ENCODE data around the gene ATP6V1G2.

Gene ATP6V1G2

GRCh38 chr6:31560697-31561058, 14.3 kb upstream of the ATP6V1G2 start:
- no peak for ATAC-seq
- TF ChIP-seq ISL1 (CRISPR knock-in tag; IDR thresholded peaks at IDR 0.05): no peak
- no peak for TF ChIP-seq ZFP30 (CRISPR knock-in tag; IDR thresholded peaks at IDR 0.05)
- TF ChIP-seq CSRNP3 (CRISPR knock-in tag; IDR thresholded peaks at IDR 0.05): no peak
- TF ChIP-seq ESRRG (CRISPR knock-in tag; IDR thresholded peaks at IDR 0.05): no peak
- TF ChIP-seq, protein P1, sequence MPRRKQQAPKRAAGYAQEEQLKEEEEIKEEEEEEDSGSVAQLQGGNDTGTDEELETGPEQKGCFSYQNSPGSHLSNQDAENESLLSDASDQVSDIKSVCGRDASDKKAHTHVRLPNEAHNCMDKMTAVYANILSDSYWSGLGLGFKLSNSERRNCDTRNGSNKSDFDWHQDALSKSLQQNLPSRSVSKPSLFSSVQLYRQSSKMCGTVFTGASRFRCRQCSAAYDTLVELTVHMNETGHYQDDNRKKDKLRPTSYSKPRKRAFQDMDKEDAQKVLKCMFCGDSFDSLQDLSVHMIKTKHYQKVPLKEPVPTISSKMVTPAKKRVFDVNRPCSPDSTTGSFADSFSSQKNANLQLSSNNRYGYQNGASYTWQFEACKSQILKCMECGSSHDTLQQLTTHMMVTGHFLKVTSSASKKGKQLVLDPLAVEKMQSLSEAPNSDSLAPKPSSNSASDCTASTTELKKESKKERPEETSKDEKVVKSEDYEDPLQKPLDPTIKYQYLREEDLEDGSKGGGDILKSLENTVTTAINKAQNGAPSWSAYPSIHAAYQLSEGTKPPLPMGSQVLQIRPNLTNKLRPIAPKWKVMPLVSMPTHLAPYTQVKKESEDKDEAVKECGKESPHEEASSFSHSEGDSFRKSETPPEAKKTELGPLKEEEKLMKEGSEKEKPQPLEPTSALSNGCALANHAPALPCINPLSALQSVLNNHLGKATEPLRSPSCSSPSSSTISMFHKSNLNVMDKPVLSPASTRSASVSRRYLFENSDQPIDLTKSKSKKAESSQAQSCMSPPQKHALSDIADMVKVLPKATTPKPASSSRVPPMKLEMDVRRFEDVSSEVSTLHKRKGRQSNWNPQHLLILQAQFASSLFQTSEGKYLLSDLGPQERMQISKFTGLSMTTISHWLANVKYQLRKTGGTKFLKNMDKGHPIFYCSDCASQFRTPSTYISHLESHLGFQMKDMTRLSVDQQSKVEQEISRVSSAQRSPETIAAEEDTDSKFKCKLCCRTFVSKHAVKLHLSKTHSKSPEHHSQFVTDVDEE (CRISPR knock-in tag; IDR thresholded peaks at IDR 0.05): no peak
- TF ChIP-seq, protein P2, sequence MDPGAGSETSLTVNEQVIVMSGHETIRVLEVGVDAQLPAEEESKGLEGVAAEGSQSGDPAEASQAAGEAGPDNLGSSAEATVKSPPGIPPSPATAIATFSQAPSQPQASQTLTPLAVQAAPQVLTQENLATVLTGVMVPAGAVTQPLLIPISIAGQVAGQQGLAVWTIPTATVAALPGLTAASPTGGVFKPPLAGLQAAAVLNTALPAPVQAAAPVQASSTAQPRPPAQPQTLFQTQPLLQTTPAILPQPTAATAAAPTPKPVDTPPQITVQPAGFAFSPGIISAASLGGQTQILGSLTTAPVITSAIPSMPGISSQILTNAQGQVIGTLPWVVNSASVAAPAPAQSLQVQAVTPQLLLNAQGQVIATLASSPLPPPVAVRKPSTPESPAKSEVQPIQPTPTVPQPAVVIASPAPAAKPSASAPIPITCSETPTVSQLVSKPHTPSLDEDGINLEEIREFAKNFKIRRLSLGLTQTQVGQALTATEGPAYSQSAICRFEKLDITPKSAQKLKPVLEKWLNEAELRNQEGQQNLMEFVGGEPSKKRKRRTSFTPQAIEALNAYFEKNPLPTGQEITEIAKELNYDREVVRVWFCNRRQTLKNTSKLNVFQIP (CRISPR knock-in tag; IDR thresholded peaks at IDR 0.05; ENCODE audit: borderline replicate concordance, low read depth): no peak
- TF ChIP-seq SNAI2 (CRISPR knock-in tag; IDR thresholded peaks at IDR 0.05): no peak
- no peak for TF ChIP-seq CREB5 (CRISPR knock-in tag; IDR thresholded peaks at IDR 0.05; ENCODE audit: low read depth)
- no peak for TF ChIP-seq TOX (CRISPR knock-in tag; IDR thresholded peaks at IDR 0.05; ENCODE audit: borderline replicate concordance)
- no peak for TF ChIP-seq ZNF8 (CRISPR knock-in tag; IDR thresholded peaks at IDR 0.05)
- TF ChIP-seq ARNTL (CRISPR knock-in tag; IDR thresholded peaks at IDR 0.05; ENCODE audit: borderline replicate concordance, low read depth): no peak
- TF ChIP-seq CSDC2 (CRISPR knock-in tag; IDR thresholded peaks at IDR 0.05): no peak
- no peak for TF ChIP-seq ZNF565 (CRISPR knock-in tag; conservative IDR thresholded peaks at IDR 0.05; ENCODE audit: low read depth)
- TF ChIP-seq GLIS3 (CRISPR knock-in tag; IDR thresholded peaks at IDR 0.05): no peak
- TF ChIP-seq ZFP3 (CRISPR knock-in tag; IDR thresholded peaks at IDR 0.05): no peak
- no peak for TF ChIP-seq OSR1 (CRISPR knock-in tag; IDR thresholded peaks at IDR 0.05)
- TF ChIP-seq PPARA (CRISPR knock-in tag; IDR thresholded peaks at IDR 0.05; ENCODE audit: borderline replicate concordance): no peak
- no peak for TF ChIP-seq ZC3H10 (CRISPR knock-in tag; IDR thresholded peaks at IDR 0.05)
- no peak for TF ChIP-seq TCF4 (CRISPR knock-in tag; IDR thresholded peaks at IDR 0.05; ENCODE audit: borderline replicate concordance)
- no peak for TF ChIP-seq PATZ1 (CRISPR knock-in tag; IDR thresholded peaks at IDR 0.05; ENCODE audit: borderline replicate concordance)

- TF ChIP-seq ZNF565 (CRISPR knock-in tag; conservative IDR thresholded peaks at IDR 0.05; ENCODE audit: low read depth) (no peak), TCF4 (CRISPR knock-in tag; IDR thresholded peaks at IDR 0.05; ENCODE audit: borderline replicate concordance) (no peak), PATZ1 (CRISPR knock-in tag; IDR thresholded peaks at IDR 0.05; ENCODE audit: borderline replicate concordance) (no peak), BACH2 (CRISPR knock-in tag; IDR thresholded peaks at IDR 0.05; ENCODE audit: borderline replicate concordance) (no peak), CSDC2 (CRISPR knock-in tag; IDR thresholded peaks at IDR 0.05) (no peak), ZFP30 (CRISPR knock-in tag; IDR thresholded peaks at IDR 0.05) (no peak), SNAI2 (CRISPR knock-in tag; IDR thresholded peaks at IDR 0.05) (no peak), CSRNP3 (CRISPR knock-in tag; IDR thresholded peaks at IDR 0.05) (no peak), ZNF8 (CRISPR knock-in tag; IDR thresholded peaks at IDR 0.05) (no peak)
- ATAC-seq: peak; percentile 86
Observed at GRCh38 chr6:31559958-31560696, 13.7 kb upstream of the ATP6V1G2 start.
